ENCODE results near the gene LPAR2. TPM values are rescaled to one million over a fixed set of nuclear protein-coding genes. Genes with fewer than 3 reads are reported as not detected.

Gene LPAR2
- total RNA-seq, 1 donor from 2014 or later = 27.4 TPM

DNA sequence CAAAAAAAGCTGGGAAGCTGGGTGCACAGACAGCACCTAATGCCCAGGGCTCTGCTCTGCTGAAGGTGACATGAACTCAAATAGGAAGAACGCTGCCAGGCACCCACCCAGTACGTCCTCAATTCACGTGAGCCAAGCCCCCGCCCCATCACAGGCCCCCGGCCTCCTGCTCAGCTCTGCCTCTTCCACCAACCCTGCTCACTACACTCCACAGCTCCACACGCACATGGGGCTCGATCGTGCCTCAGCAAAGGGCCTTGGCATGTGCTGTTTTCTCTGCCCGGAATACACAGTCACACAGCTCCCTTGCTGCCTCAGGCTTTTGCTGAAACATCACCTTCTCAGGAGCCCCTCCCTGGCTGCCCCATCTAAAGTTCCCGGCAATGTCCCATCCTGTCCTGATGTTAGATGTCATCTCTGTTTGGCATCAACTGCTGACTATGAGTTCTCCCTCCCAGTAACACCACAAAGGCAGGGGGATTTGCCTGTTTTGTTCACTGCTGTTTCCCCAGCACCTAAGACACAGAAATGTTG lies 33.2 kb upstream of the LPAR2 start:
- Mint-ChIP-seq H3K36me3 (ENCODE audit: low read depth) (peaks cover 40% of the 10 kb centered on the region), H3K27ac (peak overlapping the region; percentile 95), H3K4me1 (ENCODE audit: low read depth) (peaks cover 21% of the 10 kb centered on the region), H3K4me3 (peak overlapping the region; percentile 91), H3K9me3 (no peaks in the 10 kb centered on the region), H3K27me3 (ENCODE audit: insufficient read depth) (no peaks in the 10 kb centered on the region)
- DNase-seq (ENCODE audit: low spot score) = no peak
- intact Hi-C loops (cut with micrococcal nuclease) = loop anchor here (10.0 kb wide), 1 partner anchor 504 kb away; the partner anchor contains the start of gene ZNF486

DNA sequence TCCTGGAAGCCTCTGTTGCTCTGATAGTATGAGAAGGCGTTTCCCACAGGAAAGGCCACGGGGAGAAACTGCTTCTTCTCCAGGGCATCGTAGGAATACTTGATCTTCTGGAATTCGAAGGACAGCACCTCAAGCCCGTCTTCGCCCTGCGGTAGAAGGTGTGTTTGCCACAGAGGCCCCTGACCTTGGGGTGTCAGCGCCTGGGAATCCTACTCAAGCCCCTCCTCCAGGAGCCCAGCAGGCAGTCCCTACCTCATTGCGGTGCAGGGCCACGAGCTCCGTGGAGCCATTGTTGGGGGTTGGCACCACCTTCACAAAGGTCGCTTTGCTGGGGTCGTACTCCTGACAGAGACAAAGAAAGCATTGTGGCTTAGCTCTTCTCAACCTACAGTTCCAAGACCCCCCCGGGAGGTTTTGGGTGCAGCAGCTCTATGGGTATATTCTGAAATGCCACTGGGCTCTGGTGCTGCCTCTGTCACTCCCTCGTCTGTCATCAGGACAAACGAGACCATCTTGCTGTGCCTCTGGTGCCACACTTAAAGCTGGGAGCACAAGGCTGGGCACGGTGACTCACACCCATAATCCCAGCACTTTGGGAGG lies 31.7 kb upstream of the LPAR2 start:
- Mint-ChIP-seq H3K4me3 (no peak overlapping the region), H3K27me3 (ENCODE audit: insufficient read depth) (no peaks in the 10 kb centered on the region), H3K27ac (no peak overlapping the region), H3K36me3 (ENCODE audit: low read depth) (peaks cover 49% of the 10 kb centered on the region), H3K9me3 (no peaks in the 10 kb centered on the region), H3K4me1 (ENCODE audit: low read depth) (peaks cover 21% of the 10 kb centered on the region)
- intact Hi-C loops (cut with micrococcal nuclease) = loop anchor here (10.0 kb wide), 1 partner anchor 505 kb away; the partner anchor contains the start of gene ZNF486
- DNase-seq (ENCODE audit: low spot score) = no peak

DNA sequence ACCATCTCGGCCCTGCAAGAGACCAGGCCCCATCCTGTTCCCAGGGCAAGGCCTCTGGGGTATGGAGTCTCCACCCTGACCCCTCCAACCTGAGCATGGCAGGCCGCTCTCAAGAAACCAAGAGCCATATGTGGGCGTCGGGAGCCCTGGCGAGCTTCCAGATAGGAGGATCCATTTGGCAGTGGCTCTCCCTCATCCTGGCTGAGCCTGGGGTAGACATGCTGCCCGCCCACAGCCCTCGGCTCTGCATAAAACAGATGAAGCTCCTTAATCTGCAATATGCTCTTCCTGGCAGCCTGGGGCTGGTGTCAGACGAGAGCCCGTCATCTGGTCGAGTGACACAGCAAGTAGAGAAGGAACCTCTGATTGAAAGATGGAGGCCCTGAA lies 29.4 kb upstream of the LPAR2 start:
- no peaks in the 10 kb centered on the region for H3K27me3 Mint-ChIP-seq (ENCODE audit: insufficient read depth)
- peaks cover 58% of the 10 kb centered on the region for H3K36me3 Mint-ChIP-seq (ENCODE audit: low read depth)
- DNase-seq (ENCODE audit: low spot score) = no peak
- peaks cover 15% of the 10 kb centered on the region for H3K4me1 Mint-ChIP-seq (ENCODE audit: low read depth)
- no peaks in the 10 kb centered on the region for H3K9me3 Mint-ChIP-seq
- H3K4me3 Mint-ChIP-seq = no peak overlapping the region
- no peak overlapping the region for H3K27ac Mint-ChIP-seq
- intact Hi-C loops (cut with micrococcal nuclease) = no loop called here

DNA sequence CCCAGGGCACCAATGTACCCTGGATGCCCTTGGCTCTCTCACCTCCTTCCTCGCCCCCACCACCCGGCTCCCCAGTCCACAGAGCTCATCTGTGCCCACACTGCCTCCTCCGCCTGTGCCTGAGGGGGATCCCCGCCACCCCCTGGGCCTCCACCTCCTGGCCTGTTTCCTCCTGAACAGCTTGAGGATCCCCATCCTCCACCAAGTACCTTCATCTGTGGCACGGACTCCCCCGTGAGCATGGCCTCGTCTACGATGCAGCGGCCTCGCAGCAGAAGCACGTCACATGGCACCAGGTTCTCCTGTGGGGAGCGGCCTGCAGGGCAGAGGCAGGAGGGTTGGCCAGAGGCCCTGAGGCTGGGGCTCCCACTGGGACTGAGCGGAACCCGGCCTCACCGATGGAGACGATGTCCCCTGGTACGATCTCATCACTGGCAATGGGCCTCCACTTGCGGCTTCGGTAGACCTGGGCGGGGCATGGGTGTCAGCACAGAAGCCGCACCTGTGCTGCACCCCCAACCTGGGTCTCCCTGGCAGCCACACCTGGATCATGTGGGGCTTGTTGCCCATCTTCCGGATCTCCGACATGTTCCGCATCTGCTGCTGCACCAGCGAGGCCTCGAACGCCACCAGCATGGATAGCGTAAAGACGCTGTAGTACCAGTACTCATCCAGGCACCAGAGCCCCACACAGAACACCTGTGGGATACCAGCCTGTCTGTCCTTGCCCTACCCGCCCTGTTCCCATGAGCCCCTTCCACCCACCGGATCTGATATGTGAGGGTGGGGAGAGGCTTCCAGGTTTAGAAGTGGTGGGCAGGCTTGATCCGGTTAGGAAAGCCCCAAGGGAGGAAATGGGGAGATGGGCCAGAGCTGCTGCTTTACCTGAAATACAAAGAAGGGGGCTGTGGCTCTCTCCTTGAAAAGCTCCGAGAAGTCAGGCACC lies 28.7 kb upstream of the LPAR2 start:
- H3K4me1 Mint-ChIP-seq (ENCODE audit: low read depth) = peaks cover 8% of the 10 kb centered on the region
- H3K9me3 Mint-ChIP-seq = no peaks in the 10 kb centered on the region
- no peak for DNase-seq (ENCODE audit: low spot score)
- no peak overlapping the region for H3K4me3 Mint-ChIP-seq
- H3K27ac Mint-ChIP-seq = no peak overlapping the region
- peaks cover 56% of the 10 kb centered on the region for H3K36me3 Mint-ChIP-seq (ENCODE audit: low read depth)
- intact Hi-C loops (cut with micrococcal nuclease) = no loop called here
- no peaks in the 10 kb centered on the region for H3K27me3 Mint-ChIP-seq (ENCODE audit: insufficient read depth)

DNA sequence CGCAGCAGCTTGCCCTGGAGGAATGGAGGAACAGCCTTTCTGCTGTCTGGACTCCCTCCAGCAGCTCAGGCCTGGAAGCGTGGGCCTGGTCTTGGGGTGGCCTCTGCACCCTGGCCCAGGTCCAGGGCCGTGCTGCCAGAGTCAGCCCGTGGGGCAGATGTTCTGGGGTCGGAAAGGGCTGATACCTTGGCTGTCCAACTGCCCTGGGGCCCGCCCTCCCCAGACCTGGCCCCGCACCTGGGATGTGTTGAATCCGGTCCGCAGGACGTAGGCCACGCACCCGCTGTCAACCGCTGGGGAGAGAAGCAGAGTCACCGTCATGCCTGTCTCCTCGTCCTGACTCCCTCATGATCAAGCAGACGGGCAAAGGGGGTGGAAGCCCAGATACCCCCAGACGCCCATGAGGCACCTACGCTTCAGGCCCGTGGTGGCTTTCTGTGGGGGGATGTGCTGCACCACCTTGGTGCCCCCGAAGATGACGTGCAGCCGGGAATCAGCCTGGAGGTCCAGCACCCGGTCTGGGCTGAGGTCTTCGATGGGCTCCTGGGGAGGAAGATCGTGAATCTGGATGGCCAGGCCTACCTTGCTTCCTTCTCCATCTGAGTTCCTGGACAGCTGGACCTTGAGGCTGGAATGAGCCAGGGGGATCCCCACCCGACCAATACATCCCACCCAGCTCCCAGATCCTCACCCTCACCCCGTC lies 27.8 kb upstream of the LPAR2 start:
- no peak for DNase-seq (ENCODE audit: low spot score)
- no peak overlapping the region for H3K4me3 Mint-ChIP-seq
- H3K9me3 Mint-ChIP-seq = no peaks in the 10 kb centered on the region
- peaks cover 53% of the 10 kb centered on the region for H3K36me3 Mint-ChIP-seq (ENCODE audit: low read depth)
- no peak overlapping the region for H3K27ac Mint-ChIP-seq
- intact Hi-C loops (cut with micrococcal nuclease) = no loop called here
- H3K4me1 Mint-ChIP-seq (ENCODE audit: low read depth) = no peaks in the 10 kb centered on the region
- H3K27me3 Mint-ChIP-seq (ENCODE audit: insufficient read depth) = no peaks in the 10 kb centered on the region

DNA sequence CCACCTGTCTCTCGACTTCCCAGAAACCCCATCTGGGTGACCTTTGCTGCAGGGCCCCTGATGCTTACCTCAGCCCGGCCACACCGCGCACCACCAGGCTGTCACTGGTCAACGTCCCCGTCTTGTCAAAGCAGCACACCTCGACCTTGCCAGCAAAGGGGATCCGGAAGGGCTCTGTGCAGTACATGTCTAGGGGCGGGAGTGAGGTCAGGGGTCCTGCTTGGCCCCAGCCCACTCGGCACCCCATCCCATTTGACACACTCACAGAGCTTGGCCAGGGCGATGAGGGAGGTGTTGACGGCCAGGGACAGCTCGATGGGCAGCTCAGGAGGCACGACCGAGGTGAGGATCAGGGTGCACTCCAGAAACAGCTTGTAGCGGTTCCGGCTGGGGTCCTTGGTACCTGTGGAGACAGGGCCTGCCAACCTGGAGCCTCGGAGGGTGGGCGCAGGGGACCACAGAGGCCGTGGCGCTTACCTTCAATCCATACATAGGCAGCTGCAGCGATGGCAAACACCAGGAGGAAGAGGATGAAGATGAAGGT lies 27.1 kb upstream of the LPAR2 start:
- DNase-seq (ENCODE audit: low spot score) = no peak
- intact Hi-C loops (cut with micrococcal nuclease) = no loop called here
- Mint-ChIP-seq H3K36me3 (ENCODE audit: low read depth) (peaks cover 55% of the 10 kb centered on the region), H3K9me3 (no peaks in the 10 kb centered on the region), H3K4me3 (no peak overlapping the region), H3K27ac (no peak overlapping the region), H3K27me3 (ENCODE audit: insufficient read depth) (no peaks in the 10 kb centered on the region), H3K4me1 (ENCODE audit: low read depth) (no peaks in the 10 kb centered on the region)

DNA sequence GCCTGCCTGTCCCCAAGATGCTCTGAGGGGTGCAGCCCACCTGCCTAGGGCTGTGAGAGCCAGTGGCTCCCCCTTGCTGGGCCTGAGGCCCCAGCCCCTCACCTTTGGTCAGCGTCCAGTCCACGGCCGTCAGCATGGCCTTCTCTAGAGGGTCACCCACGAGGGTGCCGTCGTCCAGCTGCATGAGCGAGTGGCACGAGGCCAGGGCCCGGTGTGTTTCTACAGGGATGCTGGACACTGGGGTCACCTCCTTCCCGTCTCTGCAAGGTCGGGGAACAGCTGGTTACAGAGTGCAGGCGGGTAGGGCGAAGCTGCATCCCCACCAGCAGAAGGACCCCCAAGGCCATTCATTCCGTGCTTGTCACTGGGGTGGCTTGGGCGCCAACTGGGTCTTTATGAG lies 26.4 kb upstream of the LPAR2 start:
- H3K27me3 Mint-ChIP-seq (ENCODE audit: insufficient read depth) = no peaks in the 10 kb centered on the region
- no peaks in the 10 kb centered on the region for H3K4me1 Mint-ChIP-seq (ENCODE audit: low read depth)
- peaks cover 53% of the 10 kb centered on the region for H3K36me3 Mint-ChIP-seq (ENCODE audit: low read depth)
- no peak for DNase-seq (ENCODE audit: low spot score)
- intact Hi-C loops (cut with micrococcal nuclease) = no loop called here
- H3K27ac Mint-ChIP-seq = no peak overlapping the region
- H3K4me3 Mint-ChIP-seq = no peak overlapping the region
- no peaks in the 10 kb centered on the region for H3K9me3 Mint-ChIP-seq

DNA sequence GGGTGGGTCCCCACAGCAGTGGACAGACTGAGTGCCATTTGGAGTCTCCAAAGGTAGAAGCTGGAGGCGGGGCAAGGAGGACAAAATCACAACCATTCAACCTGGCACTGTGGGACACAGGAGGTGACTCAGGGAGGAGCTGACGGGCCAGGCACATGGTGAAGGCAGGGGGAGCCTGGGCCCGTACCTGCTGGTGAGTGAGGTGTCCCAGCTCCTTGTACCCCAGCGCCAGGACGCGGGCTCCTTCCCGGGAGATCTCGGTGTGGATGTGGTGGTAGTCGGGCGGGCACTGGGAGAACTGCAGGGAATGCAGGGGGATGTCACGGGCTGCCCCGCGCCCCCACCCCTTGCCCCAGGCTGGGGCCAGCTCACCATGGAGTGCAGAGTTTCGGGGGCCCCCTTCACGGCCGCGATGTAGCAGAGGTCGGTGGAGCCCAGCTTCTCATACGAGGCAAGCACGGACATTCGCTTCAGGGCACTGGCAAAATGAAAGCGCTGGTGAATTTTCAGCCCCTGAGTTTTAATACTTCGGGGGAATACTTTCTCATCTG lies 25.7 kb upstream of the LPAR2 start:
- no peak for DNase-seq (ENCODE audit: low spot score)
- H3K36me3 Mint-ChIP-seq (ENCODE audit: low read depth) = peaks cover 53% of the 10 kb centered on the region
- H3K27ac Mint-ChIP-seq = no peak overlapping the region
- H3K4me1 Mint-ChIP-seq (ENCODE audit: low read depth) = no peaks in the 10 kb centered on the region
- intact Hi-C loops (cut with micrococcal nuclease) = no loop called here
- no peak overlapping the region for H3K4me3 Mint-ChIP-seq
- H3K9me3 Mint-ChIP-seq = no peaks in the 10 kb centered on the region
- H3K27me3 Mint-ChIP-seq (ENCODE audit: insufficient read depth) = no peaks in the 10 kb centered on the region

DNA sequence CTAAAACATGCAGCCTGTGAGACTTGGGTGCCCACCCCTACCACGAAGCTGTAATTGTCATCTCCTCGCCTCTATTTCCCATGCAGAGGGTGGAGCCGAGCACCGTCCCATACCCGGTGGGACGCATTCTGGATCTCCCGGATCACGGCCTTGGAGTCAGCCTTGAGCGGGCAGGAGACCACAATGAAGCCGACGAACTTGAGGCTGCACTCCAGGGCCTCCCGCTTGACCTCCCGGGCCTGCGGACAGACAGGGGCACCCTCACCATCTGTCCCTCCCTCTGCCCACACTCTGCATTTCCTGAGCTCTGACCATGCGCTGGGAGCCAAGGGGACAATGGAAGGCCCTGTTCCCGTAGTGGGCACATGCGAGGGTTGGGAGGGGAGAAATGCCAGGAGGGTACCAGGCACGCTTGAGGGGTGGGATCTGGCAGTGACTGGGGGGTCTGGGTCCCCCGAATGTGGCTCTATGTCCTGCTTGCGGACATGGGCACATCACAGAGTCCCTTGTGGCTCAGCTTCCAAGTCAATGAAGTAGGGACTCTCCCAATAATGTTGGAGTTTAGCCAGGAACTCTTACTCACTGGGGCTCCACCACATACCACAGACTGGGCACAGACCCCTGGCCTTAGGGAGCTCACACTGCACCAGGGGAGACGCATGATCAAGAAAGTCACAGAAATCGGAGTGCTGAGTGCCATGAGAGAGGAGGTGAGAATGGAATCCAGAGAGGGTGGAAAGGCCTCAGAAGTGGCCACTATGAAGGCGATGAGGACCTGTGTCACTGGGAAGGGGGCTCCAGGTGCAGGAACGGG lies 24.7 kb upstream of the LPAR2 start:
- Mint-ChIP-seq H3K36me3 (ENCODE audit: low read depth) (peaks cover 48% of the 10 kb centered on the region), H3K27ac (no peak overlapping the region), H3K27me3 (ENCODE audit: insufficient read depth) (no peaks in the 10 kb centered on the region), H3K4me1 (ENCODE audit: low read depth) (no peaks in the 10 kb centered on the region), H3K4me3 (no peak overlapping the region), H3K9me3 (no peaks in the 10 kb centered on the region)
- no peak for DNase-seq (ENCODE audit: low spot score)
- intact Hi-C loops (cut with micrococcal nuclease) = no loop called here

DNA sequence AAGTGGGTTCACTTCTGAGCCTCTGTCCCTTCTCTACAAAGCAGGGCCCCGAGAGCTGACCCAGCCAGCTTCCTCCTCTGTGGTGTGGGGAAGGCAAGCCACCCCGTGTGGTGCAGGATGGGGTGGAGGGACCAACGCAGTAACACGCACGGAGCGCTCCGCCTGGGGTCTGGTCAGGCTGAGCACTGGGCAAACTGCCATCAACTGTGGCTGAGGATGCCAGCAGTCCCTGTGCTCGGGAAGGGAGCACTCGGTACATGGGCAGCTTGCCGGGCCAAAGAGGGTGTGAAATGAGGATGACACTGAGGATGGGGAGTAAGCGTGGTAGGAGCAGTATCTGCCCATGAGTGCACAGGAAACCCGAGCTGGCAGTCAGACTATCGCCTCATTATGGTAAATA lies 23.1 kb upstream of the LPAR2 start:
- intact Hi-C loops (cut with micrococcal nuclease) = no loop called here
- DNase-seq (ENCODE audit: low spot score) = no peak
- Mint-ChIP-seq H3K4me3 (no peak overlapping the region), H3K27ac (no peak overlapping the region), H3K9me3 (no peaks in the 10 kb centered on the region), H3K36me3 (ENCODE audit: low read depth) (peaks cover 45% of the 10 kb centered on the region), H3K4me1 (ENCODE audit: low read depth) (no peaks in the 10 kb centered on the region), H3K27me3 (ENCODE audit: insufficient read depth) (no peaks in the 10 kb centered on the region)

DNA sequence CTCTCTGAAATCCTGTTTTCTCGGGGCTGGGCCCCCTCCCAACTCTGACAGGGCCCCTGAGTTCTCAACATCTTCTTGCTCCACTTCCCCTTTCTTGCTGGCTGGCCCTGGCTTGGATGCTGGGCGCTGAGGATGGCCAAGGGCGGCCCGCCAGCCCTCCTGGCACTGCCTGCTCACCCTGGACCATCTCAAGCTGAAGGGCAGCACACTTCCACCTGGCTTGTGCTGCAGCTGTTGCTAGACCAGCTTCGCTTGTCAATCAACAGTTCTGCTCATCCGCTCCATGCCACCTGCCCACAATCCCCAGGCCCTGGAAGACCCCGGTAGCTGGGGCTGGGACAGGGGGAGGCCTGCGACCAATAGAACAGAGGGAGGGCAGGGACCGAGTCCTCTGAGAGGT lies 22.3 kb upstream of the LPAR2 start:
- DNase-seq (ENCODE audit: low spot score) = no peak
- no peaks in the 10 kb centered on the region for H3K4me1 Mint-ChIP-seq (ENCODE audit: low read depth)
- H3K27ac Mint-ChIP-seq = no peak overlapping the region
- no peak overlapping the region for H3K4me3 Mint-ChIP-seq
- no peaks in the 10 kb centered on the region for H3K9me3 Mint-ChIP-seq
- H3K27me3 Mint-ChIP-seq (ENCODE audit: insufficient read depth) = no peaks in the 10 kb centered on the region
- H3K36me3 Mint-ChIP-seq (ENCODE audit: low read depth) = peaks cover 43% of the 10 kb centered on the region
- intact Hi-C loops (cut with micrococcal nuclease) = no loop called here

DNA sequence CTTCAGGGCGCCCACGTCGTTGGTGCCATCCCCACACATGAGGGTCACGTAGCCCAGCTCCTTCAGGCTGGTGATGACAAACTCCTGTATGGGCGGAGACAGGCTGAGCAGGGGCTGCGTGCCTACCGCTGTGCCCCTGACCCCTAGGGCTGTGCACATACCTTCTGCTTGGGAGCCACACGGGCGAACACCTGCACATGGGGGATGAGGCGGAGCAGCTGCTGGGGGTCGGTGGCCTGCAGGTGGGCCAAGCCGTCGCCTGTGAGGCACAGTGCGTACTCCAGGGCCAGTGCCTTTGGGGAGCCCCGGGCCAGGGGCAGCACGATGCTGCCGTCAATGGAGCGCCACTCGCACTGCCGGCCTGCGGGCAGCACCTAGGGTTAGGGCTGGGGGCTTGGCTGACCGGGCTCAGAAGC lies 21.6 kb upstream of the LPAR2 start:
- H3K4me3 Mint-ChIP-seq = no peak overlapping the region
- DNase-seq (ENCODE audit: low spot score) = no peak
- H3K27ac Mint-ChIP-seq = no peak overlapping the region

More for the DNA sequence above, 21.6 kb upstream of the LPAR2 start:
- no peaks in the 10 kb centered on the region for H3K27me3 Mint-ChIP-seq (ENCODE audit: insufficient read depth)
- intact Hi-C loops (cut with micrococcal nuclease) = no loop called here
- H3K4me1 Mint-ChIP-seq (ENCODE audit: low read depth) = no peaks in the 10 kb centered on the region
- H3K9me3 Mint-ChIP-seq = no peaks in the 10 kb centered on the region
- peaks cover 41% of the 10 kb centered on the region for H3K36me3 Mint-ChIP-seq (ENCODE audit: low read depth)
